Thyroid gland (tissue), 4 donors: ENCODE data around the gene ALKBH7.

Experiments
- CTCF ChIP-seq, 6 experiments: fragments of 200-600 bp in 3 of 6; fragments of 450-650 bp in 3 of 6; sonication (generic) in 3 of 6; IDR thresholded peaks; one replicate each; pipeline ENCODE4 v1.5.1; 2016 to 2019; ENCODE audit warnings: antibody characterized with exemption in 6 of 6, mild to moderate bottlenecking in 2 of 6, inconsistent platforms in 1 of 6, moderate library complexity in 1 of 6
- POLR2A ChIP-seq, 2 donors: fragments of 450-650 bp; IDR thresholded peaks; one replicate each; pipeline ENCODE4 v1.6.1; 2017; ENCODE audit warnings: antibody characterized with exemption in 2 of 2, mild to moderate bottlenecking in 2 of 2, moderate library complexity in 1 of 2

- TF ChIP-seq CTCF (IDR thresholded peaks at IDR 0.05), result no peak
- no peak for TF ChIP-seq POLR2A (IDR thresholded peaks at IDR 0.05)
Measured at GRCh38 chr19:6324757-6325156, 47.8 kb upstream of the ALKBH7 start.
